HG03439 (cell line): ENCODE measurements around the gene BTBD7.

Source experiments
- ATAC-seq: cut with Tn5 transposase; IDR thresholded peaks from one replicate; pipeline ENCODE4 v1.9.1; 2021; ENCODE audit warnings: mild to moderate bottlenecking, moderate library complexity; ENCODE audit not compliant: unreplicated experiment

Gene BTBD7

GRCh38 chr14:93206793-93207467 is 125.9 kb downstream of the BTBD7 start, which contains the start of the genes GON7 and UBR7:
Gene GON7, minus strand, starts transcription at chr14:93207065. Its CDS starts 28 bp downstream, at chr14:93207037.
Gene UBR7, plus strand, starts transcription at chr14:93207256. Its CDS starts 36 bp downstream, at chr14:93207292.
- peak; percentile 81 for ATAC-seq

- ATAC-seq, result no peak
Observed at GRCh38 chr14:93201155-93201704, 131.6 kb downstream of the BTBD7 start.

- no peak for ATAC-seq
Observed at GRCh38 chr14:93200553-93200952, 132.3 kb downstream of the BTBD7 start.

- ATAC-seq, result no peak
Observed at GRCh38 chr14:93199031-93199430, 133.8 kb downstream of the BTBD7 start.

- ATAC-seq, result no peak
Observed at GRCh38 chr14:93195316-93195999, 137.4 kb downstream of the BTBD7 start.
